Esophagus squamous epithelium (tissue), 5 donors: ENCODE data around the gene DSE. TPM values are rescaled to one million over a fixed set of nuclear protein-coding genes. Genes with fewer than 3 reads are reported as not detected.

Experiments used
- DNase-seq: peaks from one replicate; lab custom pipeline; 2025; lab: John Stamatoyannopoulos, UW
- H3K27ac ChIP-seq, 4 donors: fragments of 200-600 bp; sonication (generic); one replicate each; pipeline ENCODE4 v1.5.1; 2016 to 2019; ENCODE audit warnings: mild to moderate bottlenecking in 1 of 4
- H3K27me3 ChIP-seq, 4 donors: fragments of 200-600 bp; sonication (generic); 1 replicate in 3 of 4; 2 replicates in 1 of 4; pipeline versions ENCODE4 v1.5.1 to v1.6.0; 2017 to 2021; ENCODE audit warnings: antibody characterized with exemption in 1 of 4
- H3K36me3 ChIP-seq, 3 donors: fragments of 200-600 bp; sonication (generic); one replicate each; pipeline ENCODE4 v1.5.1; 2016 to 2019
- H3K4me1 ChIP-seq, 3 donors: fragments of 200-600 bp; sonication (generic); one replicate each; pipeline ENCODE4 v1.5.1; 2017 to 2019
- H3K4me3 ChIP-seq, 4 donors: fragments of 200-600 bp; sonication (generic); 1 replicate in 3 of 4; 2 replicates in 1 of 4; pipeline ENCODE4 v1.5.1; 2016 to 2019; ENCODE audit warnings: mild to moderate bottlenecking in 2 of 4, moderate library complexity in 1 of 4
- H3K9me3 ChIP-seq, 3 donors: fragments of 200-600 bp; sonication (generic); one replicate each; pipeline ENCODE4 v1.5.1; 2016 to 2019
- POLR2A ChIP-seq, 4 donors: fragments of 450-650 bp; IDR thresholded peaks; one replicate each; pipeline ENCODE4 v1.6.1; 2017; ENCODE audit warnings: antibody characterized with exemption in 4 of 4, mild to moderate bottlenecking in 4 of 4, moderate library complexity in 3 of 4
- WGBS, 2 donors: methylation state at CpG; one replicate each; pipeline ENCODE4 v1.1.5; 2018; 5-methylcytosine and 5-hydroxymethylcytosine counted together
- intact Hi-C: fragments of 100-400 bp; cut with DNase I; formaldehyde crosslinking; loops from one replicate; pipeline ENCODE4 v1.15.0; 2022
- total RNA-seq, 4 donors: library from RNA; depleted of rRNA; stranded (reverse); fragments of >200 nt; gene quantifications; one replicate each; pipeline ENCODE4 v1.1.0, GENCODE V29; 2016
- TF ChIP-seq, protein P1 (sequence below), 6 experiments: fragments of 450-650 bp in 4 of 6; fragments of 200-600 bp in 2 of 6; sonication (generic) in 2 of 6; IDR thresholded peaks; one replicate each; pipeline ENCODE4 v1.5.1; 2016 to 2019; ENCODE audit warnings: antibody characterized with exemption in 6 of 6, mild to moderate bottlenecking in 4 of 6, moderate library complexity in 4 of 6
- donor health status: DM: yes; HTN: yes; CAD: no.

DSE gene
- total RNA-seq, 4 donors from 2014 or later, result 11.6 to 36.4 (median 33.3) TPM

DNA sequence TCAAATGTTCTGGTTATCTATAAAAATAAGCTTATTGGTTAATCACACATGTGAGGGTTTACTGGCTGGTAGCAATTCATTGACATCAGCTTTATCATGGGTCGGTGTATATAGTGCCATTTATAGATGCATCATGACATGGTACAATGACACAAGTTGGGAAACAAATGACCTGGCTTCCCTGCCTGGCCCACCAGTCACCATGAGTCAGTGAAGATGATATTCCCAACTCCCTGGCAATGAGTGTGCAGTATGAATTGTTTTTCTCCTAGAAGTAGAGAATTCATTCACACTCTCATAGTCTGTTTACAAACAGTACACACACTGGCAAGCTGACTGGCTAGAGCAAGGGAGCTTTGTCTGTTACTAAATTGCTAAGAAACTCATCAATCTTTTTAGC lies 53.3 kb downstream of the DSE start:
- no peak for TF ChIP-seq POLR2A (IDR thresholded peaks at IDR 0.05)
- TF ChIP-seq, protein P1, sequence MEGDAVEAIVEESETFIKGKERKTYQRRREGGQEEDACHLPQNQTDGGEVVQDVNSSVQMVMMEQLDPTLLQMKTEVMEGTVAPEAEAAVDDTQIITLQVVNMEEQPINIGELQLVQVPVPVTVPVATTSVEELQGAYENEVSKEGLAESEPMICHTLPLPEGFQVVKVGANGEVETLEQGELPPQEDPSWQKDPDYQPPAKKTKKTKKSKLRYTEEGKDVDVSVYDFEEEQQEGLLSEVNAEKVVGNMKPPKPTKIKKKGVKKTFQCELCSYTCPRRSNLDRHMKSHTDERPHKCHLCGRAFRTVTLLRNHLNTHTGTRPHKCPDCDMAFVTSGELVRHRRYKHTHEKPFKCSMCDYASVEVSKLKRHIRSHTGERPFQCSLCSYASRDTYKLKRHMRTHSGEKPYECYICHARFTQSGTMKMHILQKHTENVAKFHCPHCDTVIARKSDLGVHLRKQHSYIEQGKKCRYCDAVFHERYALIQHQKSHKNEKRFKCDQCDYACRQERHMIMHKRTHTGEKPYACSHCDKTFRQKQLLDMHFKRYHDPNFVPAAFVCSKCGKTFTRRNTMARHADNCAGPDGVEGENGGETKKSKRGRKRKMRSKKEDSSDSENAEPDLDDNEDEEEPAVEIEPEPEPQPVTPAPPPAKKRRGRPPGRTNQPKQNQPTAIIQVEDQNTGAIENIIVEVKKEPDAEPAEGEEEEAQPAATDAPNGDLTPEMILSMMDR (IDR thresholded peaks at IDR 0.05), result no peak
- Histone ChIP-seq H3K4me3 (no peak overlapping the region), H3K4me1 (peaks cover 0 to 30% (median 14%) of the 10 kb centered on the region in 3 donors), H3K36me3 (peaks cover 0 to 27% (median 0%) of the 10 kb centered on the region in 3 donors), H3K9me3 (no peaks in the 10 kb centered on the region), H3K27me3 (no peaks in the 10 kb centered on the region), H3K27ac (no peak overlapping the region)
- intact Hi-C loops, result no loop called here
- 44 to 53% methylated on average over 1 of the region's 1 CpG for WGBS, 2 donors
- DNase-seq, result no peak

DNA sequence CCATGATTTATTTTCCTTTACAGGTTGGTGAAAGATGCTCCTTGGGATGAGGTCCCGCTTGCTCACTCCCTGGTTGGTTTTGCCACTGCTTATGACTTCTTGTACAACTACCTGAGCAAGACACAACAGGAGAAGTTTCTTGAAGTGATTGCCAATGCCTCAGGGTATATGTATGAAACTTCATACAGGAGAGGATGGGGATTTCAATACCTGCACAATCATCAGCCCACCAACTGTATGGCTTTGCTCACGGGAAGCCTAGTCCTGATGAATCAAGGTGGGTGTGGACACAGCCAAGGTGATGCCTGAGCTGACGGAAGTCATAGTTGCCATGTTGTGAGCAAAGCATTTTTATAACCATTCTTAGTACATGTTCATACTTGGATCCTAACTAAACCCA lies 55.8 kb downstream of the DSE start:
- peaks cover 0 to 26% (median 14%) of the 10 kb centered on the region in 3 donors for H3K4me1 ChIP-seq
- WGBS, 2 donors, result 53 to 58% methylated on average over 3 of the region's 3 CpGs
- no peaks in the 10 kb centered on the region for H3K9me3 ChIP-seq
- no peak overlapping the region for H3K4me3 ChIP-seq
- TF ChIP-seq POLR2A (IDR thresholded peaks at IDR 0.05), result no peak
- TF ChIP-seq, protein P1 (IDR thresholded peaks at IDR 0.05), result no peak
- H3K36me3 ChIP-seq, result peaks cover 0 to 45% (median 0%) of the 10 kb centered on the region in 3 donors
- DNase-seq, result no peak
- H3K27me3 ChIP-seq, result no peaks in the 10 kb centered on the region
- H3K27ac ChIP-seq, result peak overlapping the region in 1 of 4 donors; percentile 2
- intact Hi-C loops, result no loop called here

DNA sequence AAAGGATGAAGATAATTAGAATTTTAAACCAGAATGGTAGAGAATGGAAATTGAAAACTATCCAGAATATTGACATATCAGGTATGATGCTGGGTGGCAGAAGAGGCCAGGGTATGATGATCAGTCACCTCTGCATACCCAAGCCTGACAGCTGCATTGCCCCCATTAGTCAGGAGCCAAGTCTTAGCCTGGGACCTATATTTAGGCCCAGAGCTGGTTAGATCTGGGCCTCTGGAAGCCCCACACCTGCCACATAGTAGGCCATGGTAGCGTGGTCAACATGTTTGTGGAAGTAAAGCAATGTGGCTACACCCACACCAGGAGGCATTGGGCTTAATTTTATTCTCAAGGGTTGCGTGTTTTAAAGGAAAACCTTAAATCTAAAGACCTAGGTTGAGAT lies 58.4 kb downstream of the DSE start:
- intact Hi-C loops, result no loop called here
- no peak overlapping the region for H3K27ac ChIP-seq
- H3K4me1 ChIP-seq, result peaks cover 0 to 13% (median 0%) of the 10 kb centered on the region in 3 donors
- H3K36me3 ChIP-seq, result peaks cover 0 to 70% (median 0%) of the 10 kb centered on the region in 3 donors
- no peaks in the 10 kb centered on the region for H3K27me3 ChIP-seq
- 96% methylated on average over 2 of the region's 2 CpGs; no CpG with 5 or more reads in 1 of the 2 donors for WGBS, 2 donors
- H3K9me3 ChIP-seq, result no peaks in the 10 kb centered on the region
- H3K4me3 ChIP-seq, result no peak overlapping the region
- no peak for DNase-seq
- no peak for TF ChIP-seq POLR2A (IDR thresholded peaks at IDR 0.05)
- TF ChIP-seq, protein P1 (IDR thresholded peaks at IDR 0.05), result no peak

DNA sequence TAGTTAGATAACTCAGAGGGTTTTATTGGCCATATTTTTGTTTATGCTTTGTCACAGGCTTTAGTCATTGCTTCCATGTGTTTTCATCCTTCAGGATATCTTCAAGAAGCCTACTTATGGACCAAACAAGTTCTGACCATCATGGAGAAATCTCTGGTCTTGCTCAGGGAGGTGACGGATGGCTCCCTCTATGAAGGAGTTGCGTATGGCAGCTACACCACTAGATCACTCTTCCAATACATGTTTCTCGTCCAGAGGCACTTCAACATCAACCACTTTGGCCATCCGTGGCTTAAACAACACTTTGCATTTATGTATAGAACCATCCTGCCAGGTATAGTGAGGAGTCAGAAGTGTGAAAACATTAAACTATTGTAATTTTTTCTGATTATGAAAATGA lies 60.1 kb downstream of the DSE start:
- WGBS, 2 donors, result 92 to 94% methylated on average over 4 of the region's 4 CpGs
- Histone ChIP-seq H3K27me3 (no peaks in the 10 kb centered on the region), H3K4me1 (peaks cover 0 to 12% (median 0%) of the 10 kb centered on the region in 3 donors), H3K9me3 (no peaks in the 10 kb centered on the region), H3K36me3 (peaks cover 0 to 87% (median 0%) of the 10 kb centered on the region in 3 donors), H3K4me3 (no peak overlapping the region), H3K27ac (no peak overlapping the region)
- TF ChIP-seq, protein P1 (IDR thresholded peaks at IDR 0.05), result no peak
- no peak for TF ChIP-seq POLR2A (IDR thresholded peaks at IDR 0.05)
- intact Hi-C loops, result no loop called here
- DNase-seq, result no peak

DNA sequence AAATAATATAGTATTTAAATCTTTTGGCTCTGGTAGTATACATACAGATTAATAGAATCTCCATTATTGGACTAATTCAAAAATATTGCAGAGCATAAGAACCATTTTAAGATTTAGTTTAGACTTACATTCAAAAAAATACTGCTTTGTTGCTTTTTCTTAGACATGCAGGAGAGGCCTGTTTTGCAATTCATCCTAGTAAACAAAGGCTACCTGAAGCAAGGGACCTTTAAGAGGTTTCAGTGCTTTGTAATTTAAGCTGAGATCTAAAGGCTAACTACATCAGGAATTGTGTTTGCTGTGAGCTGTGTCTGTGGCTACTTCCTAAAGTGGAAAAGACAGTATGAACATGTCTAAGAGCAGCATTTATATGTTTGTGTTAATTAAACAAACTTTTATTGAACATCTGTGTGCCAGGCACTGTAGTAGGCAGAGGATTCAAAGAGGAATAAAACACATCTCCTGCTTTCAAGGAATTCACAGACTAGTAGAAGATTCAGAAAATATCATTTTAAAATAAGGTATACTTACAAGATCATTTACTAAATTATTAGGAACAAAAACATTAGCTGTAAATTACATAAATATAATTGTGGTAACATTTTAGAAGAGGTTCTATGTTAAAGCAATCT lies 61.3 kb downstream of the DSE start:
- Histone ChIP-seq H3K4me1 (no peaks in the 10 kb centered on the region), H3K27me3 (no peaks in the 10 kb centered on the region), H3K4me3 (no peak overlapping the region), H3K9me3 (no peaks in the 10 kb centered on the region), H3K27ac (no peak overlapping the region), H3K36me3 (peaks cover 0 to 88% (median 0%) of the 10 kb centered on the region in 3 donors)
- DNase-seq, result no peak
- no peak for TF ChIP-seq POLR2A (IDR thresholded peaks at IDR 0.05)
- TF ChIP-seq, protein P1 (IDR thresholded peaks at IDR 0.05), result no peak
- intact Hi-C loops, result no loop called here
